Measurements from ENCODE around the gene LRTM2.

DNA sequence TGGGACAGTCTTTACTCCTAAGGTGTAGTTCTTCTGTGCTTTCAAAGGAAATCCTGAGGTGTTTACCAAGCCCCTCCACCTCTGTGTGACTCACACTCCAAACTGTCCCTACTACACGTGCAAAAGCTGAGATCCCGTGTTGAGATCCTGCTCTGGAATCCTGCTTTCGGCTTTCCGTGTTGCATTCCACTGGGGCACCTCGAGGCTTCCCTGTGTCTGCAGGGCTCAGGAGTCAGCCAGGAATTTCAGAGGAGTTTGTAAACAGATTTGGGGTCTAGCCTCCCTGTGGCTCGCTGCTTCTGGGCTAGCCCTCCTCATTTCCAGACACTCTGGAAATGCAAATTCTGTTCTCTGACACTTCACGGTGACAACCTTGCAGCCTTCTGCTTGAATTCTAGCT is 49.7 kb downstream of the LRTM2 start:
- TF ChIP-seq, protein P1, sequence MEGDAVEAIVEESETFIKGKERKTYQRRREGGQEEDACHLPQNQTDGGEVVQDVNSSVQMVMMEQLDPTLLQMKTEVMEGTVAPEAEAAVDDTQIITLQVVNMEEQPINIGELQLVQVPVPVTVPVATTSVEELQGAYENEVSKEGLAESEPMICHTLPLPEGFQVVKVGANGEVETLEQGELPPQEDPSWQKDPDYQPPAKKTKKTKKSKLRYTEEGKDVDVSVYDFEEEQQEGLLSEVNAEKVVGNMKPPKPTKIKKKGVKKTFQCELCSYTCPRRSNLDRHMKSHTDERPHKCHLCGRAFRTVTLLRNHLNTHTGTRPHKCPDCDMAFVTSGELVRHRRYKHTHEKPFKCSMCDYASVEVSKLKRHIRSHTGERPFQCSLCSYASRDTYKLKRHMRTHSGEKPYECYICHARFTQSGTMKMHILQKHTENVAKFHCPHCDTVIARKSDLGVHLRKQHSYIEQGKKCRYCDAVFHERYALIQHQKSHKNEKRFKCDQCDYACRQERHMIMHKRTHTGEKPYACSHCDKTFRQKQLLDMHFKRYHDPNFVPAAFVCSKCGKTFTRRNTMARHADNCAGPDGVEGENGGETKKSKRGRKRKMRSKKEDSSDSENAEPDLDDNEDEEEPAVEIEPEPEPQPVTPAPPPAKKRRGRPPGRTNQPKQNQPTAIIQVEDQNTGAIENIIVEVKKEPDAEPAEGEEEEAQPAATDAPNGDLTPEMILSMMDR (IDR thresholded peaks at IDR 0.05): no peak
- TF ChIP-seq POLR2A (IDR thresholded peaks at IDR 0.05): no peak
- TF ChIP-seq POLR2AphosphoS5 (IDR thresholded peaks at IDR 0.05): no peak
- no peak for TF ChIP-seq EP300 (IDR thresholded peaks at IDR 0.05)
